ENCODE data around the gene TRPM8.
"Not testable (repeated sequence)": the region's sequence is repeated elsewhere in the genome, so short reads cannot be mapped to it uniquely, and the experiment has no call there.

TRPM8 gene

DNA sequence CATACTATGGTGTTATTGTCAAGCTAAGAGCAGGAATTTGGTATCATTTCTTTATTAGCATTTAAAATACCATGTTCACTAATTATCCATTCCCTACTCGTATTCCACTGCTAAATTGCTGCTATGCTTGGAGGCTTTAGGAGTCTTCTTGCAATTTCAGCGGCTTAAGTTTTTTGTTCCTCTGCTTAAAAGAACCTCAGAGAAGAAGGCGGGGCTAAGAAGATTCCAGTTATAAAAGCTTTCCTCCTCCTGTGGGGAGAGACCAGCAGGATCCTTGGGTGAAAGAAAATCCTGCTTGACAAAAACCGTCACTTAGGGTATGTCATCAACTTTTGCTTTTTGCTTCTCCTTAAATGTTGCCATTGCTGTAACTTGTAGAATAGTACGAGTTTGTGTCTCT, at the start of gene TRPM8:
Gene TRPM8 (plus strand): TSS at position 258 of the 400 bp plus-strand sequence. CDS start 9,165 bp downstream, outside the sequence.
- no peak for DNase-seq

DNA sequence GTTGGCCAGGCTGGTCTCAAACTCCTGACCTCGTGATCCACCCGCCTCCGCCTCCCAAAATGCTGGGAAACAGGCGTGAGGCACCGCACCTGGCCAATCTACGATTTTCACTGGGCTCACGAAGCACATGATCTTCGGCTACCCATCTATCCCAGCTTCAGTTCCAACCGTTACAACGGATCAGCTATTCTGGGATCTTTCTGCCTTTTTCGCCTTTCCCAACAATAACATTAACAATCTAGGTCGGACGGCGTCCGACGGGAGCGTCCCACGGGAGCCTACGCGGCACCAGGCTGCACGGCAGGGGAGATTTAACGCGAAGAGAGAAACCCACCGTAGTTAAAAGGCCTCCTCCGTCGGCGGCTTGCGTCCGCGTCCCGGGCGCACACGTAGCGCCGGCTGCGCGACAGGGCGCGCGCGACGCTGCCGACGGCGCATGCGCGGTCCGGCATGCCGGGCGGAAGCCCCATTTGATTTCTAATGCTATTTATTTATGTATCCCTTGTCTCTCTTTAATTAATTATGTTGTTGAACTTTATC, 49.1 kb upstream of the TRPM8 start, which contains the start of gene MSL3B:
Gene MSL3B (minus strand): TSS at position 394 of the 540 bp plus-strand sequence.
- DNase-seq: peak; percentile 48

DNA sequence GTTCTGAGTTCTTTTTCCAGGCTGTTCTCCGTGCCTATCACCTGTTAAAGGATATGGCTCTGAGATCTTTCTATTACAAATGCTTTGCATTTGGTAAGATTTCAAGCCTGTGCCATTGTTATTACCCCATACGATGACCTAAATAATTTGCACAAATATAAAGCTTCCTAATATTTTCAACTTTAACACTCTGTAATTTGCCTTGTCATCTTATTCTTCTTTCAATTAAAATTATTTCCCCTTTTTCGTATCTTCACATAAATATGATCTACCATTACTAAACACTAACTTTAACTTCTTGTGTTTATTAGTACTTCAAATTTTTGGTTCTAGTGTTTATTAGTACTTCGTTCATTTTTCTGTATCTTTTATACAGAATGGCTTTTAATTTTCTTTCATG, 45.7 kb upstream of the TRPM8 start:
- DNase-seq: no peak

DNA sequence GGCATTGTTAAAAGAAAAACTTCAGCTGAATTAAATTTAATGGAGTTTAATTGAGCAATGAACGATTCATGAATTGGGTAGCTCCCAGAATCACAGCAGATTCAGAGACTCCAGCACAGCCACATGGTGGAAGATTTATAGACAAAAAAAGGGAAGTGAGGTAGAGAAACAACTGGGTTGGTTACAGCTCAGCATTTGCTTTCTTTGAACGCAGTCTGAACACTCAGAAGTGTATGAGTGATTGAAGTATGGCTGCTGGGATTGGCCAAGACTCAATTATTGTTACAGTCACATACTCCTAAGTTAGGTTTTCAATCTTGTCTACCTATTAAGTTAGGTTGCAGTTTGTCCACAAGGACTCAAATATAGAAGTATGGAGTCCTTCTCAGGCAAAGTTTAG, 45.0 kb upstream of the TRPM8 start:
- not testable (repeated sequence) for DNase-seq

DNA sequence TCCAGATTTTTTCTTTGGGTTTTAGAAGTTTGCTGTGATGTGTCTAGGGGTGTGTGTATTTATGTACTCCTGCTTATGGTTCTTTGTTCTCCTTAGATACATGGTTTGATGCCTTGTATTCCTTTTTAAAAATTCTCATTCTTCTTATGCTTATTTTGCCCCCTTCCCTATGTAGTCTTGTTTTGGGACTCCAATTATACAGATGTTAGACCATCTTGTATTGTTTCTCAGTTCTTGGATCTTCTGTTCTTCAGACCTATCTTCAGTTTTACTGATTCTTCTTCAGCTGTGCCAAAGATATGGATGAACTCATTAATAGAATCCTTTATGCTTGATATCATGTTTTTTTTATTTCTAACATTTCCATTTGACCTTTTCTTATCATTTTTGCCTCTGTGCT, 34.8 kb upstream of the TRPM8 start:
- no peak for DNase-seq

DNA sequence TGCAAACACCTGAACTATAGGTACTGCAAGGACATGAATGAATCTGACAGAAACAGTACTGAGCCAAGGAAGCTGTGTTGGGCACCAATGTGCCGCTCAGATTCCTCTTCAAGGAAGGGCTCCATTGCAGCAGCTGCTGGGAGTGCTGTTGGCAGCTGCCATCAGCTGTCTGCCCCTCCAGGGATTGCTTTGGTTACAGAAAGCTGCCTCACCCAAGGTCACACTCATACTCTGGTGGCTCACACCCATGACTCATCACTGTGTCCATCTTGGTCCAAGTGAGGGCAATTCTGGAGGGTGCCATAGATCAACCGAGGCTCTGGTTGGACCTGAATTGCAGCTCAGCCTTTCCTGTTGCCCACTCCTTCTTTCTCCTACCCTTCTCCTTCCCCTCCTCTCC, 24.4 kb upstream of the TRPM8 start:
- no peak for DNase-seq

DNA sequence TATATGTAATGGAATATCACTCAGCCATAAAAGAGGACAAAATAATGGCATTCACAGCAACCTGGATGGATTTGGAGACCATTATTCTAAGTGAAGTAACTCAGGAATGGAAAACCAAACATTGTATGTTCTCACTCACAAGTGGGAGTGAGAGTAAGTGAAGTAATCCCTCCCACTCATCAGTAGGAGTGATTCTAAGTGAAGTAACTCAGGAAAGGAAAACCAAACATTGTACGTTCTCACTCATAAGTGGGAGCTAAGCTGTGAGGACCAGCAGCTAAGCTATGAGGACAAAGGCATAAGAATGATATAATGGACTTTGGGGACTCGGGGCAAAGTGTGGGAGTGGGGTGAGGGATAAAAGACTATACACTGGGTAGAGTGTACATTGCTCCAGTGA, 20.9 kb upstream of the TRPM8 start:
- DNase-seq: not testable (repeated sequence)

DNA sequence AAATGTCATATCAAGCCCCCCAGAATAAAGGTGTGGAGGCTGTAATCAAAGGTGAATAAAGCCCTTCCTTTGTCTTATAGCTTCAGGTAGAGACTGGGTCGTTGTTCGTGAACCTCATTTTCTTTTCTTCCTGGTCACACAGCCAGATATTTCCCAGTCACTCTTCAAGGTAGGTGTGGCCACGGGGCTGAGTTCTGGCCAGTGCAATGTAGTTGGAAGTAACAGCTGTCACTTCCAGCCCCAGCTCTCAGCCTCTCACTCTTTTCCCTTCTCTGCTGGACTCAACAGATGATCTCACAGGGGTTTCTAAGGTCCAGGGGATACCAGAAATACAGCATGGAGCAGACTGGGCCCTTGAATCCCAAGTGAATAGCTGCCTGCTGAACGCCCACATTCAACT, 15.8 kb upstream of the TRPM8 start:
- DNase-seq: no peak

DNA sequence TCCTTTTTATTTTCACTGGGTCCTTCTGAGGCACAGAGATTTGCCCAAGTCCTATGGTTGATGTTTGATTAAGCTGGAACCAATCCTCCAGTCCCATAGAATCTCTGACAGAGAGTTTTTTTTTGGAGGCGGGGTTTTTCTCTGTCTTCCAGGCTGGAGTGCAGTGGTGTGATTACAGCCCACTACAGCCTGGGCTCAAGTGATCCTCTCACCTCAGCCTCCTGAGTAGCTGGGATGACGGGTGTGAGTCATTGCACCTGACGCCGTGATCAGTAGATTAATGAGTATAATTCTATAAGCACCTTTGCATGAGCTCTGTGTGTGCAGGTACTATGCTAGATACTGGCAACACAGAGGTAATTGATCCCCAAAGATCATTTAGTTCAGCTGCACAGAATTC, 15.3 kb upstream of the TRPM8 start:
- no peak for DNase-seq

DNA sequence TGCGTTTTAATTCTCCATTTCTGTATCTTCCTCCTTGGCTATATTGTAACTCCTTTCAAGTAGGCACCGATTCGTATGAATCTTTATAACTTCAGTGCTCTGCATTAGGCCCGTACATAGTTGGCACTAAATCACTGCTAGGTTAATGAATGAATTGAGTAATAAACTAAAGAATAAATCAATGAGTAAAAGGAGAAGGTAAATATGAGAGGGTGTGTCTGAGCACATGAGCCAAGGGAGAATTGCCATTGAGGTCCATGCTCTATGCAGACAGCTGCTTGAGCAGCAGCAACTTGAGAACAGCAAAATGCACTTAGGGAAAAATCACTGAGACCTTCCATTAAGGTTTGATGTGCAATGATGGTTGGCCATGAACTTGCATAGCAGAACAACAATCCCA, 11.2 kb upstream of the TRPM8 start:
- DNase-seq: no peak

DNA sequence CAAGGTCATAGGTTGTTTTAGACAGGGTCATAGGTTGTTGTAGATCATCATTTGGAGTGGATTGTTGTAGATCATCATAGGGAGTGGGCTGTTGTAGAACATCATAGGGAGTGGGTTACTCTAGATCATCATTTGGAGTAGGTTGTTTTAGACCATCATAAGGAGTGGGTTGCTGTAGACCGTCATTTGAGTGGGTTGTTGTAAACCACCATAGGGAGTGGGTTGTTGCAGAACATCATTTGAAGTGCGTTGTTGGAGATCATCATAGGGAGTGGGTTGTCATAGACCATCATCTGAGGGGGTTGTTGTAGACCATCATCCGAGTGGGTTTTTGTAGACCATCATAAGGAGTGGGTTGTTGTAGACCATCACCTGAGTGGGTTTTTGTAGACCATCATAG, 9.5 kb upstream of the TRPM8 start:
- no peak for DNase-seq

DNA sequence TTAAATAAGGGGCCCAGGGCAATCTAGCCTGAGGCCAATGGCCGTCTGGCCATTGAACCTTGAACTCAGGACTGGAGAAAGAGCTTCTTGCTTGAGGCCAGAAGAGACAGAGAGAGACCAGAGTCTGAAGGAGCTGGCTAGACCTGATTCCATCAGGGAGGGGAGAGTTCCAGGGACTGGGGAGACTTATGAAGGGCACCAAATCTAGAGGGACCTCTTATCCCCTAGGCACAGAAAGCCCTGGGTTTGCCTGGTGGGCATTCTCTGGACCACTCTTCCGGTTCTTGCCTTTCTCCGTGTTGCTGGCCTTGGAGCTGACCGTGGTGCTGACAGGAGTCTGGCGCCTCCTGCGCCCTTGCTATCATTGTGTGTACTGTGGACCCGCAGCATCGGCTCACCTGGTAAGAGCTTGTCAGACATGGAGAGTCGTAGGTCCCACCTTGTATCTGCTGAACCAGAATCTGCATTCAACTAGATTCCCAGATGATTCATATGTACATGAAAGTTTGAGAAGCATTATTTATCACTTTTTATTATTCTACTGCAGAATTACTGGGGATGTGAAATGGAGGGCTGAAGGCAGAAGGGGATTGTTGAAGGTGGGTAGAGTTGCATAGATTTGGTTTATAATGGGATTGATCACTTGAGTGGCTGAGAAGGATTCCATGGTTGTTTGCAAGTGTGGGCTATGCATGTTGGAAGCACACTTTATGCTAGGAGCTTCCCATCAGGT, 4.3 kb upstream of the TRPM8 start:
- no peak for DNase-seq

DNA sequence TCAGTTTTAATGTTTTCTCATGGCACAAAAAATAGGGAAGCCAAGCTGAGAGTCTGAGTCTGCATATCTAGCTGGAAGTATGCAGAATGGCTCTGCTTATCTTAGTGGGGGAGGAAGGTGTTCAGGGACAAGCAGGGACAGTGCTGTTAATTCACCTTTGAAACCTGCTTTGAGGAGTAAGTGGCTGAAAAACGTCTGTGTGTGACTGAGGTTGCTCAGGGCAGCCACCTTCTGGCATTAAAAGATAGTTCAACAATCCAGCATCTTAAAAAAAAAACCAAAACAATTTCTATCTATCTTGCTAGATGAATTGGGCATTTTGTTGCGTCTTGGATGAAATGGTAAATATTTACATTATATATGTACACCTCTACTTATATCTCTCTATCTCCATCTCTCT, 2.0 kb upstream of the TRPM8 start:
- DNase-seq: no peak

DNA sequence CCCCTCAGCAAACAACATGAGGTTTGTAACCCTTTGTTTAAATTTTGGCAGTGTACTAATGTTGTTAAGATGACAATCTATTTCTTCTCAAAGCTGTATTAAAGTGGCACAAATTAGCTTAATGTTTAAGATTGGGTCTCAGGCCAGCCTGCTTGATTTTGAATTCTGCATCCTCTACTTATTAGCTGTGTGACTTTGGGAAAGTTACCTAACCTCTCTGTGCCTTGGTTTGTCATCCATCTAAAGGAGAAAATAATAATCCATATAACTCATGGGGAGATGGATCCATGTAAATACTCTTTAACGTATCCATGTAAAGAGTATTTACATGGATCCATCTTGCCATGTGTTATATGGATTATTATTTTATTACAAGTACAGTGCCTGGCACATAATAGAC, 2.1 kb downstream of the TRPM8 start:
- DNase-seq: no peak

DNA sequence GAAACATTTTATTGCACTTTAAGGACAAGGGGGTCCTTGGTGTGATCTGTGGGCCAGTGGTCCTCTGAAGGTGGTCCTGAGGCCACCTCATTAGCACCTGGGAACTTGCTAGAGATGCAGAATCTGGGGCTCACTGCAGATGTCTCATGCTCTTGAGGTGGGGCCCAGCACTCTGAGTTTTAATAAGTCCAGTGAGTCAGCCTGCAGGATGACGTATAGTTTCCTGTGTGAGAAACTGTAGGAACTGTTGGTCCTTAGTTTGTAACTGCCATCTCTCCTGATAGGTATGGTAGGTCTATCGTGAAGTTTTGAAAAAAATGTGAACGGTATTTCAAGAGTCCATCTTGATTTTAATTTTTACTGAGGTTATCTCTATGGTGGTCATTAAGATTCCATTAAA, 2.8 kb downstream of the TRPM8 start:
- peak; percentile 34 for DNase-seq

DNA sequence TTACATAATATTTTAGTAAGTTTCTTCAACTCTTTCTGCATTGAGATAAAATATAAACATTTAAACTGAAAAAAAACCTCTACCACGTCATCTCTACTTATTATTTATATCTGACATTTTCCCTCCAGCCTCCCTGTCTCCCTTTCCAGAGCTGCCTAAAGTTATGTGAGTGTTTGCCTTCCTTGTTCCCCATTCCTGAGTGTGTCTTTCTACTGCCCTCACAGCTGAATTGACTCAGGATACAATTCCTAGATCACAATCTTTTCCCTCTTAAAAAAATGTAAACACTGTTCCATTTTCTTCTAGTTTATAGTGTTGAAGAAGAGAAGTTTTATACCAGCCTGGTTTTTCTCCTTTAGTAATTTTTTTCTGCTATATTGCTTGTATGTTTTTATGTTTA, 5.3 kb downstream of the TRPM8 start:
- no peak for DNase-seq

DNA sequence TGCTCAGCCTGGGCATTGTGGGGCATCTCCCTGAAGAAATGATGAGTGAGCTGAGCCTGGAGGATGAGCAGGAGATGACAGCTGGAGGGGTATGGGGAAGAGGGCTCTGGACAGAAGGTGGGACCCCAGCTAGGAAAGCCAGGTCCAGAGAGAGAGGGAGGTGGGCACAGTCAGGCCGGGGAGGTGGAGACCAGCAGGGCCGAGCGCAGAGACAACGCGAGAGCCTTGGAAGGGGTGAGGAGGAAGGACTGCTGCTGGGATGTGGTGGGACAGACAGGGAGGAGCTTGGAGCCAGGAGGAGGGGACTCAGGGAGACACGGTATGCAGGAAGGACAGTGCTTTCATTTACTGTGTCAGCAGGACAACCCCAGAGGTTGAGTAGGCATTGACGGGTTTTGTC, 8.2 kb downstream of the TRPM8 start:
- no peak for DNase-seq

DNA sequence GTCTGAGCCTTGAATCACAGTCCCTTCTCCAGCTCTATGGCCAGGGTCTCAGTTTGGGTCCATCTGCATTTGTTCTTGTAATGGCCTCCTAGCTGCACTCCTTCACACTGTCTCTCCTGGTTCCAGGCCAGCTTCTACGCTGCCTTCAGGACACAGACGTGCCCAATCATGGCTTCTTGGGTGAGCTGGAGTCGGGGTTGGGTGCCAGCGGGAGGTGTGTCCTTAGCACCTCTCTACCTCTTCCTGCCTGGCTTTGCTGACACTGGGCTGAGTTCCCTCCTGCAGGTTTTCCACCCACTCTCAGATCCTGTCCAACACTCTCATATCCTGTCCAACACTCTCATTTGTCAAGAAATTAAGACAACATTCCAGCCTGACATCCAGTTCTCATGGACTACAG, 9.6 kb downstream of the TRPM8 start:
- no peak for DNase-seq

DNA sequence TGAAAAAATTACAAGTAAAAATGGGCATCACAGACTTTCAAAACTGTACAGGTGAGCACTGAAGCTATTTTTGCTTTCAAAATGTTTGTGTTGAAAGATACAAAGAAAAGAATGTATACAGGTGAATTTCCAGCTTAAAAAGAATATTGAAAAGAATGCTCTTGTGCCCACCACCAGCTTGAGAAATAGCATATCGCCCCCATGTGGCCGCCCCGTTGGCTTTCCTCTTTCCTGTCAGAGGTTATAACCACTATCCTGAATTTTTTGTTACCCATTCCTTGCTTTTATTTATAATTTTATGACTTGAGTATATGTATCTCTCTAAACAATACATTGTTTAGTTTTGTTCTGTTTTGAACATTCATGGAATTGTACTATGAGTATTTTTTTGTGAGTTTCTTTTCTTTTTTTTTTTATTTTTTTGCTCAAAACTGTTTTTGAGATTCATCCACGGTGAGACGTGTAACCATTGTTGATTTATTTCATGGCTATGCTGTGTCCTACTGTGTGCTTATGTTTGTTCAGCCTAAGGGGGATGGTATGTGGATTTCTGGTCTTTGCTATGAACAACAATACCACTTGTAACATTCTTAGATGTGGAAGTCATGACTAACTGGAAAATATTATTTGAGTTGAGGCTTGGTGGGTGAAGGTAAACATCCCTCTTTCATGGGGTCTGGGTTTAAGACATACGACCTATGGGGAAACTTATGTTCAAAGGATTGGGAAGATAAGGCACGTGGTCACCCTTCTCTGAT, 11.6 kb downstream of the TRPM8 start:
- peak; percentile 44 for DNase-seq

DNA sequence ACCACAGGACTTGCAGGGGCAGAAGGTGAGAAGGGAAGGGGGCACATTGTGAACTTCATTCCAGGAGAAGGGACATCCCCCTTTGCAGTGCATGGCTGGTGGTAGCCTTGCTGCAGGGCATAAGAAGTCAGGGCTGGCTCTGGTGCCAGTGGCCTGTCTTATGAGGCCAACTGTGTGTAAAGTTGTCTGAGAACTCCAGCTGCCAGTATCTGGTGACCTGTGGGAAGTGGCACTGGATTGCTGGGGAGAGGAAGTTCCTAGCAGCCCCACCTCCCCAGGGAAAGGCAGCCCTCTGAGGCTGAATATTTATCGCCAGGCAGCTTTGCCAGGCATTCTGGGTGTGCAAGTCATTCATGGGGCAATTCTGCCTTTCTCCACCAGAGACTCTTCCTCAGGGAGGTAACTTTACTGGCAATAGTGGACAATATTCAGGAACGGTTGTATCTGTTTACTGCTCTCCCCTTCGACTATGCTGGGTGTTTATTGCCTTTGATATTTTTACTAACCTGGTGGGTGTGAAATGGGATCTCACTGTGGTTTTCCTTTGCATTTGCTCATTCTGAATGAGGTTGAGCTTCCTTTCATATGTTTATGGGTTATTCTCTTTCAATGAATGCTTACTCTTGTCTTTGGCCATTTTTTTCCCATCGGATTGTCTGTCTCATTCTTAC, 12.3 kb downstream of the TRPM8 start:
- DNase-seq: peak; percentile 29

DNA sequence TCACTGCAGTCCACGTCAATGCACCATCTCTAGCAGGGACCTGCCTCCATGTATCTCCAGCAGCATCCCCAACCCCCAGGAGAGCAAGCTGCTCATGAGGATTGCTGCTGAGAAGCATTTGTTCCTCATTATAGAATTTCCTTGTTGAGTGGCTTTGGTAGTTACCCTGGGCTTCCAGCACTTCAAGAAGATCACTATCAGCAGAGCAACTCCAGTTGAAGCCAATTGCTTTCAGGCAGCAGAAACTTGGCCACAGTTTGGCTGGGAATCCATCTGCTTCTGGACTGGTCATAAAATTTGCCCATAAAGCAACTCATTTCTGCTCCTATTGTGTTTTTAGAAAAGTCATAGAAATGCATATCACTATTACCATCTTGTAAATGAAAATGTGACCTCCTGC, 17.4 kb downstream of the TRPM8 start:
- DNase-seq: no peak

DNA sequence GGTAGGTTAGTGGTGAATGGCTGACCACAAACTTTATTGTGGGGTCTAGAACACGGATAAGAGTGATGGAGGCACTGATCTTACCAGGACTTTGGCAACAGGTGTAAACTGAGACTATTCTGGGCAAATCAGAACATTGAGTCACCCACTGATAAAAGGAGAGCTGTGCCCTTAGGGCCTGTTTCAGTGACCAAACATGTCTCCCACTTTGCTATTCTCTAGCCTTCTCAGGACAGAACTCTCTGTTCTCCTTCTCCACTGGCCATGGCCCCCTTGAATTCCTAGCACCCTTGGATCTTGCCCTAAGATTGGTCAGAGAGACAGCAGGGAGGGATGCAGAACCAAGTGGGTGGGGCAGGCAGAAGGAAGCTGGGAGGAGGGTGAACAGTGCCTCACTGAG, 18.3 kb downstream of the TRPM8 start:
- DNase-seq: no peak

DNA sequence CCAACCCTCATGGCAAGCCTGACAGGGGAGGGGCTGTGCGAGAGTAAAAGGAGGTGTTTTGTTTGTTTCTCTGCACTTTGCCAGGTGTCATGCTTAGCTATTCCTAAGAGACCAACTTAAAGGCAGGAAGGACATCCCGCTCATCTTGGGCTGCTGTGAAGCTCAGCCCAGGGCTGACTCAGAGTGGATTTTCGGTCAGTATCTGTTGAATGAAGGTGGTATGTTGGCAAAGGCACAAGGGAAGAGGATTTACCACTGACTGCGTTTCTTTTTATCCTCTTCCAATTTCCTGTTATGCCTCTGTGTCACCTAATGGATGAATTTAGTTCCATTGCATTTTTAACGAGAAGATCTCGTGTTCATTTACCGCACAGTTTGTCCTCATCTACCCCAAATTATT, 18.9 kb downstream of the TRPM8 start:
- no peak for DNase-seq

All from NK-92 treated with Interleukin-12 subunit alpha and Interleukin-12 subunit beta, amount 100 ng/mL, for 24 hours (cell line).